Stomach (tissue), 9 donors: ENCODE results near the gene SCMH1. TPM values are rescaled to one million over a fixed set of nuclear protein-coding genes. Genes with fewer than 3 reads are reported as not detected.

Experiments used
- DNase-seq, 2 donors: peaks; one replicate each; pipeline versions ENCODE4 v3.0.0 to v3.0.0-alpha.2; 2013 to 2019
- H3K27ac ChIP-seq, 5 donors: fragments of 200-600 bp in 4 of 5; sonication (generic) in 4 of 5; one replicate each; pipeline ENCODE4 v1.5.1; 2013 to 2019; ENCODE audit warnings: mild to moderate bottlenecking in 1 of 5, moderate library complexity in 1 of 5
- H3K27me3 ChIP-seq, 3 donors: fragments of 200-600 bp; sonication (generic); one replicate each; pipeline ENCODE4 v1.5.1; 2017 to 2019; ENCODE audit warnings: mixed run types in 1 of 3
- H3K36me3 ChIP-seq, 4 donors: fragments of 200-600 bp; sonication (generic); 1 replicate in 3 of 4; 2 replicates in 1 of 4; pipeline ENCODE4 v1.5.1; 2016 to 2019
- H3K4me1 ChIP-seq, 4 donors: fragments of 200-600 bp; sonication (generic); one replicate each; pipeline ENCODE4 v1.5.1; 2016 to 2019
- H3K4me3 ChIP-seq, 4 donors: fragments of 200-600 bp; sonication (generic) in 3 of 4; one replicate each; pipeline ENCODE4 v1.5.1; 2016 to 2019; ENCODE audit warnings: mild to moderate bottlenecking in 1 of 4
- H3K9me3 ChIP-seq, 4 donors: fragments of 200-600 bp; sonication (generic); one replicate each; pipeline ENCODE4 v1.5.1; 2016 to 2019
- CTCF ChIP-seq, 7 experiments: fragments of 450-650 bp in 4 of 7; fragments of 200-600 bp in 3 of 7; sonication (generic) in 3 of 7; IDR thresholded peaks; one replicate each; pipeline ENCODE4 v1.5.1; 2016 to 2019; ENCODE audit warnings: antibody characterized with exemption in 7 of 7, control low read depth in 2 of 7, mild to moderate bottlenecking in 1 of 7
- EP300 ChIP-seq: sonication (generic); formaldehyde crosslinking; IDR thresholded peaks from one replicate; pipeline ENCODE4 v1.6.1; 2017; ENCODE audit warnings: antibody characterized with exemption
- POLR2A ChIP-seq, 4 donors: fragments of 450-650 bp; IDR thresholded peaks; one replicate each; pipeline ENCODE4 v1.6.1; 2016; ENCODE audit warnings: antibody characterized with exemption in 4 of 4, control low read depth in 2 of 4, mild to moderate bottlenecking in 1 of 4, moderate library complexity in 1 of 4
- POLR2AphosphoS5 ChIP-seq, 3 donors: sonication (generic); formaldehyde crosslinking; IDR thresholded peaks; one replicate each; pipeline ENCODE4 v1.6.1; 2016; ENCODE audit warnings: antibody characterized with exemption in 3 of 3
- WGBS, 5 donors: extraction: QIAGEN DNeasy Blood & Tissue Kit in 3 of 5; methylation state at CpG; one replicate each; pipeline versions ENCODE4 v1.1.5 to v1.1.7; 2013 to 2018; 5-methylcytosine and 5-hydroxymethylcytosine counted together
- intact Hi-C: fragments of 100-400 bp; cut with DNase I; formaldehyde crosslinking; loops from one replicate; pipeline ENCODE4 v1.15.1; 2023; ENCODE audit warnings: low total_unique reads
- polyA plus RNA-seq, 3 donors: library from polyadenylated mRNA; stranded (reverse); fragments of 200-250 nt; gene quantifications; one replicate each; pipeline ENCODE4 v1.2.3, GENCODE V29; 2013
- total RNA-seq, 5 donors: library from RNA; depleted of rRNA; stranded (reverse); fragments of >200 nt; gene quantifications; one replicate each; pipeline versions ENCODE4 v1.1.0 to v1.2.3, GENCODE V29; 2014 to 2016
- donor health status: healthy with polysubstance abuse.
- donor health status: Bipolar disorder and iron deficiency.
- donor health status: healthy.

The SCMH1 gene
- total and polyA plus RNA-seq, 8 donors, result 22.6 to 84.6 (median 35.6) TPM

- no peak for DNase-seq
Measured at GRCh38 chr1:41100170-41100569, 141.9 kb downstream of the SCMH1 start.

GRCh38 chr1:41098730-41099460 lies 143.2 kb downstream of the SCMH1 start:
- H3K9me3 ChIP-seq, result no peaks in the 10 kb centered on the region
- H3K27me3 ChIP-seq, result no peaks in the 10 kb centered on the region
- peaks cover 14 to 28% (median 27%) of the 10 kb centered on the region in 4 donors for H3K4me1 ChIP-seq
- peaks cover 0 to 5% (median 0%) of the 10 kb centered on the region in 4 donors for H3K36me3 ChIP-seq
- H3K27ac ChIP-seq, result no peak overlapping the region
- intact Hi-C loops, result no loop called here
- DNase-seq, result no peak
- no peak overlapping the region for H3K4me3 ChIP-seq
- TF ChIP-seq POLR2A (IDR thresholded peaks at IDR 0.05), result no peak
- 87 to 95% (median 94%) methylated on average over 4 to 5 of the region's 5 CpGs for WGBS, 5 donors

More at GRCh38 chr1:41100170-41100569, 141.9 kb downstream of the SCMH1 start:
- intact Hi-C loops, result no loop called here
- no peak for TF ChIP-seq POLR2A (IDR thresholded peaks at IDR 0.05)
- TF ChIP-seq CTCF (IDR thresholded peaks at IDR 0.05), result no peak
- no peak for TF ChIP-seq EP300
- TF ChIP-seq POLR2AphosphoS5 (IDR thresholded peaks at IDR 0.05), result no peak
- H3K27me3 ChIP-seq, result no peaks in the 10 kb centered on the region
- WGBS, 5 donors, result 80 to 93% (median 83%) methylated on average over 4 of the region's 4 CpGs
- H3K36me3 ChIP-seq, result peaks cover 0 to 5% (median 0%) of the 10 kb centered on the region in 4 donors
- peaks cover 14 to 36% (median 28%) of the 10 kb centered on the region in 4 donors for H3K4me1 ChIP-seq
- H3K4me3 ChIP-seq, result no peak overlapping the region
- no peaks in the 10 kb centered on the region for H3K9me3 ChIP-seq
- no peak overlapping the region for H3K27ac ChIP-seq

- no peak overlapping the region for H3K27ac ChIP-seq
- no peaks in the 10 kb centered on the region for H3K27me3 ChIP-seq
- 59 to 86% (median 79%) methylated on average over 4 of the region's 4 CpGs for WGBS, 5 donors
- no peak for TF ChIP-seq CTCF (IDR thresholded peaks at IDR 0.05)
- peaks cover 7 to 10% (median 9%) of the 10 kb centered on the region in 4 donors for H3K4me1 ChIP-seq
- DNase-seq, result no peak
- H3K9me3 ChIP-seq, result no peaks in the 10 kb centered on the region
- no peak overlapping the region for H3K4me3 ChIP-seq
- intact Hi-C loops, result no loop called here
- H3K36me3 ChIP-seq, result peaks cover 0 to 5% (median 0%) of the 10 kb centered on the region in 4 donors
Measured at GRCh38 chr1:41097105-41097504, 145.0 kb downstream of the SCMH1 start.

GRCh38 chr1:41093826-41094225 lies 148.3 kb downstream of the SCMH1 start:
- TF ChIP-seq EP300 (no peak), CTCF (IDR thresholded peaks at IDR 0.05) (no peak), POLR2A (IDR thresholded peaks at IDR 0.05) (no peak), POLR2AphosphoS5 (IDR thresholded peaks at IDR 0.05) (no peak)
- H3K4me1 ChIP-seq, result no peaks in the 10 kb centered on the region

GRCh38 chr1:41086921-41087320 lies 155.2 kb downstream of the SCMH1 start:
- peaks cover 0 to 11% (median 2%) of the 10 kb centered on the region in 4 donors for H3K36me3 ChIP-seq
- no peaks in the 10 kb centered on the region for H3K4me1 ChIP-seq
- no peak for DNase-seq
- TF ChIP-seq POLR2AphosphoS5 (IDR thresholded peaks at IDR 0.05) (no peak), EP300 (no peak), POLR2A (IDR thresholded peaks at IDR 0.05) (no peak), CTCF (IDR thresholded peaks at IDR 0.05) (no peak)
- no peak overlapping the region for H3K27ac ChIP-seq
- H3K4me3 ChIP-seq, result no peak overlapping the region
- no peaks in the 10 kb centered on the region for H3K9me3 ChIP-seq
- intact Hi-C loops, result no loop called here
- H3K27me3 ChIP-seq, result no peaks in the 10 kb centered on the region

More at GRCh38 chr1:41093826-41094225, 148.3 kb downstream of the SCMH1 start:
- Histone ChIP-seq H3K27me3 (no peaks in the 10 kb centered on the region), H3K4me3 (no peak overlapping the region), H3K9me3 (no peaks in the 10 kb centered on the region), H3K27ac (no peak overlapping the region), H3K36me3 (peaks cover 0 to 6% (median 2%) of the 10 kb centered on the region in 4 donors)
- WGBS, 5 donors, result 73 to 79% (median 75%) methylated on average over 5 of the region's 5 CpGs
- DNase-seq, result no peak
- intact Hi-C loops, result no loop called here
